Globus pallidus (tissue), 1 donor: ENCODE results near the gene ELMO1.

Experiments used
- DNase-seq: peaks from one replicate; pipeline ENCODE4 v3.0.0-alpha.2; 2015; ENCODE audit warnings: low spot score

The ELMO1 gene

GRCh38 chr7:37097276-37097675 lies 351.4 kb downstream of the ELMO1 start:
- no peak for DNase-seq

DNA sequence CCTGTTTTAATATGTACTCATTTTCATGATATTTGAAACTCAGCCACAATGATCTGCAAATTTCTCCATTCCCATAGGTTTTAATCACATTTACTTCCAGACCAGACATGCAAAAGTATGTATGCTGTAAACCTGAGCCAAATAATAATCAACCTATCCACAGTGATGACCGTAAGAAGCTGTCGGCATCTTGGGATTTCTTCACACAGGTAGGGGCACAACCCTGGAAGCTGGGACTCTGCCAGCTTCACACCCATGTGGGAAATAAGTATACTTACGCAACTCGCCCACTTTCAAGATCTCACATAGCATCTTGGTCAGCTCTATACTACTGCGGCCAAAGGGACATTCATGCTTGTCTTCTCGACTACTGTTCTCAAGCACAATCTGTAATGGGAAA lies 352.3 kb downstream of the ELMO1 start:
- DNase-seq = no peak

DNA sequence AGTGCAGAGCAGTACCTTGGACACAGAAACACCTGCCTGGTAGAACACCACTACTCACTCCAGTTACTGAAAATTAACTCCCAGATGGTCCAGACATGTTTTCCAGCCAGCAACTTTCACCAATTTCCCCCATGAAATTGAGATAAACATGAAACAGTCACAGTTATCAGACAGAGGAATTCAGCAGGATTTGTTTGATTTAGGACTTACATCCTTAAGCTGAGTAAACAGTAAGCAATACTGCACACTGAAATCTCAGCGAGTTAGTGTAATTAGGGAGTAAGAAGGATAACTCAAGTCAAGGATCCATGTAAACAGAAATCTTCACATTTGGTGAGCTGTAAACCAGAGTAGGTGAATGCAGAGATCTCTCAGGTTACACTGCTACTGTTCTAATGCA lies 353.5 kb downstream of the ELMO1 start:
- no peak for DNase-seq

DNA sequence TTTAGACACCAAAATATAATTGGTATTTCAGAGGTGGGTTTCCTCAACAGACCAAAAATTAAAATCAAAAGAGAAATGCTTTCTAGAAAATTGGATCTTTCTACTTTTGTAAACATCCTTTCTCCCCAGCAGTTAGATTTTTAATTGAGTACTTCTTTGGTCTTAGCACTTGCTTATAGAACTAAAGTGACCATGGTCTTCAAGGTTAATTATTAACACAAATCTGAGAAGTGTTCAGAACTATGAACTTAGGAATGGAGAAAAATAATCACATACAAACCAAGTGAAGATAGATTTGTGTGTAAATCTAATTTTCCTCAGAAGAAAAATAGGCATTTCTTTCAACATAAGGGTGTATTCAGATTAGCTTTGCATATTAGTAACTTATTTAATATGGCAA lies 355.4 kb downstream of the ELMO1 start:
- no peak for DNase-seq

GRCh38 chr7:37092548-37092947 lies 356.1 kb downstream of the ELMO1 start:
- peak; percentile 29 for DNase-seq

GRCh38 chr7:37089972-37090371 lies 358.7 kb downstream of the ELMO1 start:
- DNase-seq = no peak

- no peak for DNase-seq
Measured at GRCh38 chr7:37085600-37085999, 363.1 kb downstream of the ELMO1 start.

GRCh38 chr7:37084303-37084702 lies 364.4 kb downstream of the ELMO1 start:
- no peak for DNase-seq

GRCh38 chr7:37083311-37084096 lies 365.2 kb downstream of the ELMO1 start:
- DNase-seq = no peak

GRCh38 chr7:37081436-37081835 lies 367.2 kb downstream of the ELMO1 start:
- no peak for DNase-seq

DNA sequence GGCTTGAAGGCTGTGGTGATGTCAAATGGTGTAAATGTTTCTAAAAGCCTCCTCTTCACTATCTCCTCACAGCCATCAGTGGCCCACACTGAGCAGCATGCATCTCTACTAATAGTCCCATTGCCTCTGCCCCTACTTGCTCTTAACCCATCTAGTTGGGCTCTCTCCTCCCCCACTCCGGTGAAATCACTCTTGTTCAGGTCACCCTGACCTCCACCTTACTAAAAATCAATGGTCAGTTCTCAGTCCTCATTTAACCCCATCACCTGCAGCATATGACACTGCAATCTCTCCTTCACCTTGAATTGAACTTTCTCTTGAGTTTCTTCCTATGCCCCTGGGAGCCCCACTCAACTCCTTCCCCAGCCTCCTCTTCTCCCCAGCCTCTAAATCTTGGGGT lies 369.2 kb downstream of the ELMO1 start:
- DNase-seq = no peak

GRCh38 chr7:37076668-37077067 lies 372.0 kb downstream of the ELMO1 start:
- no peak for DNase-seq

DNA sequence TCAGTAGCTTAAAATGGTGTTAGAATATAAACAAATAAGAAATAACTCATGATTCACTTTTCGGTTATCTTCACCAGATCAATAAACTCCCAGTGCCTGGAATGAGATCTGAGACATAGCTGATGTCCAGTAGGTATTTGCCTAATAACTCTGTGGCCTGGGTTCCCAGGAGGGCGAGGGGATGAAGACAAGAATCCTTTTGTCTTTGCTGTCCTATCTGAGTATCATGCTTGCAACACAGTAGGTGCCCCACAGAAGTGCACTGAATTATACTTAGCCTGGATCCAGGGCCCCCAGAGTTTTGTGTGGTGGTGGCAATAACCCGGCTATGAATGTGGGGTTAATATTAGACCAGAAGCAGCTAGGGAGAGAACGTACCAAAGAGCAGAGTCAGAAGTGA lies 374.3 kb downstream of the ELMO1 start:
- no peak for DNase-seq

- no peak for DNase-seq
Measured at GRCh38 chr7:37071124-37071523, 377.5 kb downstream of the ELMO1 start.

- DNase-seq = no peak
Measured at GRCh38 chr7:37070471-37070870, 378.2 kb downstream of the ELMO1 start.

- DNase-seq = no peak
Measured at GRCh38 chr7:37070031-37070430, 378.6 kb downstream of the ELMO1 start.

DNA sequence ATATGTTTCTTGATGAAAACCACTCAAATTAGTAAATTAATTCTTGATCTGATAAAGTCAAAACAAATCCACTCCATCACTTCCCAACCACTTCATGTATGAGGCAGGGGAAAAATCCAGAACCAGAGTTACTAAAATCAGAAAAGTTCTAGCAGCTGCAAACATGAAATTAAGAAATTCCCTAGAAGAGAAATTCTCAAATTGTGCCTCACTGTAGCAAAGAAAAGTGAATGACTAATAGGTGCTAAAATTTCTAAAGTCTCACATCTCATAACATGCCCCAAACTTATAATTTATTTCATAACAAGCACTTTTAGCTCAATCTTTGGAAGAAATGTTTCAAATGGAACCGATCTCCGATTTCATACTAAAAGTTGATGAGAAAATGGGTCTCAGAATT lies 379.3 kb downstream of the ELMO1 start:
- no peak for DNase-seq

DNA sequence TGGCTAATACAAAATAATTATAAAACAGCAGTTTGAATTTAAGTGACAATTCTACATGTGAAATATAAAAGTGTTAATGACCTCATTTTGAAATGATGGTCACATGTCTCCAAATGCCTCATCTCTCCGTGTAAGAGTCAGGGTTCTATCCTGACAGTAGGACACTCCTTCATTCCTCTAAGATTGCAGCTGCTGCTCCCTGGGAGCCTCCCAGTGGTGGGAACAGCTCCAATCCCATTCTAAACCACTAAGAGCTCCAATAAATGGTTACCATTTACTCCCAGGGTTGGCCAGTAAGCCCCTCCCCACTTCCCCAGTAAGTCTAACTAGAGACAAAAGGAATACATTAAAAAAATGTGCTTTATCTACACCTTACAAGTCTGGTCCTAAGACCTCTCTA lies 379.8 kb downstream of the ELMO1 start:
- DNase-seq = no peak

GRCh38 chr7:37068038-37068437 lies 380.6 kb downstream of the ELMO1 start:
- no peak for DNase-seq

- no peak for DNase-seq
Measured at GRCh38 chr7:37065779-37066271, 382.8 kb downstream of the ELMO1 start.

- DNase-seq = no peak
Measured at GRCh38 chr7:37062560-37062859, 386.2 kb downstream of the ELMO1 start.

DNA sequence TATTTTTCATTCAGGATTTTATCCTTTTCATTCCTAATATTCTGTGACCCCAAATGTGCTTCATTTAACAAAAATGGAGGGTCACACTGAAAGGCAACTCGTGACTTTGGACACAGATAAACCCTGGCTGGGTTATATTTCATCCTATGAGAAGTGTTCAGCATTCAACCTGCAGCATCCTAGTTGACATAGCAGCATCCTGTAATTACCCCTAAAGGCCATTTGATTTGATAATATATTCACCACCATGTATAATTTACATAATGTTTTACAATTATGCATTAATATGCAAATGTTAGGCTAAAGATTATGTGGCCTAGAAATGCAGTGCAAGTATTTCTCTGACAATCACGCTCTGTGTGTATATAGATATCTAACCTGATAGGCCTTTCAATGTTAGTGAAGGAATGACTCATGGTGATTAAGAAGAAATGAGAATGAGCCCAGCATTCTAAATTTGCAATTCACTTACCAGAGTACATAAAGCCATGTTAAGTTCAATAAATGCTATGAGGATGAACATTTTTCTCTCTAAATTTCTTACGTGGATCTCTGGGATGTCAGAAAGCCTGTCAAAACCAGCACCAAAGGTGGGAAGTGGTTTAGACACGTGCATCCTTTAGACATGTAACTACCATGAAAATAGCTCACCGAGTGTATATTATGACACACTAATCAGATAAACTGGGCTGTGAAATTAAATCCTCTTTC lies 386.7 kb downstream of the ELMO1 start:
- no peak for DNase-seq

DNA sequence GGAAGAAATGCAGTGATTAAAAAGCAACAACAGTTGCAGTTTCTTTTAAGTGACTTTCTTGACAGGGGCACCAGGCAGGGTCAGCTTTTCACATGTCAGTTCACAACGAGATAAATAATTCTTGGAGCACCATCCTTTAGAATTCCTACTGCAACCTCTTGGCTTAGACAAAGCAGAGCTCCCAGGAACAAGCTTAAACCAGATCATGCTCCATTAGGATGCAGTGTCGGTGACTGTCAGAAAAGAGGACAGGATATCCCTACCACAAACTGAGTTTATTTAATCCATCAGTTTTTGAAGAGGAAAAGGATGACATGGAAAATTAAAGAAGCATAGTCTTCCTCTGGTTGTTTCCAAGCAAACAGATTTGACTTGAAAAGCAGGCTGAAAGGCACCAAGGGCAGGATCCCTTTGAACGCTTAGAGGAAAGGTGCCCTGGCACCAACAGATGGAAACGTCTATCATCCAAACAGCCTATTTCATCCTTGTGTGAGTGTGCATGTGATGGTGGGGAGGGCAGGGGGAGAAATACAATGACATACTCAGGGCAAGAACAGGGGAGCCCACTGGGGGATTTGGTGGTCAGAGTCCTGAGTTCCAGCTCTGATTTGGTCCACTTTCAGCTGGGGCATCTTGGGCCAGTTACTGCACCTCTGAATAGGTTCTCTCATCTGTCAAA lies 392.3 kb downstream of the ELMO1 start:
- no peak for DNase-seq
